ENCODE data around the gene RMP24.
A peak's percentile ranks its signal among the peaks of the same experiment; 100 is the strongest.
"Not testable (repeated sequence)": the region's sequence is repeated elsewhere in the genome, so short reads cannot be mapped to it uniquely, and the experiment has no call there.

Gene RMP24

DNA sequence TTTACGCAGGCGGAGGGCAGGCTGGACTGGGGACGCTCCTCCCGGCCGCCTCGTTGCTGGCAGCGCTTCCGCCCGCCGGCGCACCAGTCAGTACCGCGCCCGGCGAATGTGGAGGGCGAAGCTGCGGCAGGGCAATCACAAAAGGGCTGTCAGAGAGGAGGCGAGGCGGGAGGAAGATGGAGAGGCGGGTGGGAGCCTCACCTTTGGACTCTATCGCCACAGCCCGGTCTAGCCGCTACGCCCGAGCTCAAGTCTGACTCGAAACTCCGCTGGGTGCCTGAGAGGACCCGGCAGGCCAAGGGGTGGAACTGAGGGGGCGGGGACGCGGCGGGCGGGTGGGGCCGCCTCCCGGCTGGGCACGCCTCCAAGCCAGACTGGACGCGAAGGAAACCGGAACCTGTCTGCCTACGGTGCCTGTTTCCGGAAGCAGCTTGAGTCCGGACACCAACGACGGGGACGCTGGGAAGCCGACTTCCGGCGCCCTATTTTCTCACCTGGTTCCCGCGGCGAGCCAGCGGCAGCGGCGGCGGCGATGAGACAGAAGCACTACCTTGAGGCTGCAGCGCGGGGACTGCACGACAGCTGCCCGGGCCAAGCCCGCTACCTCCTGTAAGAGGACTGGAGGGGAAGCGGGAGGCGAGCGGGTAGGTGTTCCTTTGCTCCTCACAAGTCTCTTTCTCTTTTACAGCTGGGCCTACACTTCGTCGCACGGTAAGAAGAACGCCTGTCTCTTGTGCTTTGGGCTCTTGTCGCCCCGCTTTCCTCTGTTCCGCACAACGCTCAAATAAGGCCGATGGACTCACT lies at the start of gene RMP24:
Gene RMP24 (plus strand): TSS at position 483 of the 804 bp plus-strand sequence.
- DNase-seq = peak; percentile 98

DNA sequence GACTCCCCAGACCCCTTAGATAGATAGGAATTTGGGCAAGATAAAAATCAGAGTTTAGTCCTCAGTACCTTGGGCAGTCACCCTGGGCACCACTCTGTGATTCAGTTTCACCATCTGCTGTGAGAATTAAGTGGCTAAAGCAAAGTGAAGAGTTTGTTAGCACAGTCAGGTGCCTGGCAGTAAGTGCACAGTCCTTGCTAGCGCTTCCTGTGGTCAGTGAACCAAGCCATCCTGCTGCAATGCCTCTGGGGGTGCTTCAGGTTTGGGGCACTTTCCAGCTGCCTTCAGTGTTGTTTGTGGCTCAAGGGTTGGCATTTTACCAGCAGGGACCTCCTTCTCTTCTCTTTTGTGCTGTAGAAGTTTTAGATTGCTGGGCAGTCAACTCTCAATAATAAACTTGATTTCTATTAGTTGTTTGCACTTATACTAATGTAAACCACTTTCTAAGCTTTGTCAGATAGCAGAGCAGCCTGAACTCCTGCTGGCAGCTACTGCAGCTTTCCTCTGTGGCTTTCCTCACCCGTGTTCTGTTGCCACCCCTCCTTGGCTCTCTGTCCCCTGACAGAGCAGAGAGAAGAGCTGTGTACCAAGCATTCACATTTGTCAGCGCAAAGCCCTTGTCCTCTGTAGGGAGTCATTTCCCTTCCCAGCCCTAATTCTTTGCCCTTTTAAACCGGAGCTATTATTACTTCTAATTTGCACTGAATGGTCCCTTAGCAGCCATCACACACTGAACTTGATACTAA lies 48.4 kb upstream of the RMP24 start:
- no peak for DNase-seq

DNA sequence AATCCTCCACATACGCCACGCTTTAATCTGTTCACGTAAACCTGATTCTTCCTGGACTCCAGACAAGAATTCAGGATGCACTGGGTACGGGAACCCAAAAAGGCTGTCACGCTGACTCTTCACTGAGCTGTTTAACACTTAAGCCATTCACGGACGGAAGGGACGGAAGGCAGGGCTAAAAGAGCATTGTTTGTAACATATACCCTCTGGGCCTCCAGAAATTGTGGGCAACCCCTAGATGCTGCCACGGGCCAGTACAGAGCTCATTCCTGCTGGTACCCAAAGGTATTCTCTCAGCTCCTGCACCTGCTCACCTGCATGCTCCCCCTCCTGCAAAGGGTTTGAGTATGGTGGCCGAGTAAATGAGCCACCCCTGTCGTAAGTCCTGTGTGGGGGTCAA lies 45.6 kb upstream of the RMP24 start:
- no peak for DNase-seq

DNA sequence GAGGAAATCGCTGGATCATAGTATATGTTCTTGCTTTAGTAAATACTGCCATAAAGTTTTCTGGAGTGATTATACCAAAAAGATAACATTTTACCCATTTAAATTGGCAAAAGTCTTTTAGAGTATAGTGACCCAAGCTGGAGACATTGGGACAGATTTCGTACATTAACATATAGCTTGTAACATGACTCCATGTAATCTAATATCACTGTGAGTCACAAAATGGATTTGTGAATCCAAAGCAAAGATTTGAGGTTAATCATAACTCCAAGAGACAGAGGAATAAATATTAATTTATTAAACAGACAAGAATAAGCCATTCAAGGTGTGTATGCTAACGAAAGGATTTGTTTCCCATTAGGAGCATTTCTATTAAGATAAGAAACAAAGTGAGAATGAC lies 45.0 kb upstream of the RMP24 start:
- no peak for DNase-seq

DNA sequence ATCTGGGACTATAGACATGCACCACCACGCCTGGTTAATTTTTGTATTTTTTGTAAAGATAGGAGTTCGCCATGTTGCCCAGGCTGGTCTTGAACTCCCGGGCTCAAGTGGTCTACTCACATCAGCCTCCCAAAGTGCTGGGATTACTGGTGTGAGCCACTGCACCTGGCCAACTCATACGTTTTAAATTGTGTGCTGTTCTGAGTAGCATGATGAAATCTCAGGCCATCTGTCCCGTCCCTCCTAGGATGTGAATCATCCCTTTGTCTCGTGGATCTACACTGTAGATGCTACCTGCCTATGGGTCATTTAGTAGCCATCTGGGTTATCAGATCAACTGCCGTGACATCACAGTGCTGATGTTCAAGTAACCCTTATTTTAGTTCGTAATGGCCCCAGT lies 38.5 kb upstream of the RMP24 start:
- no peak for DNase-seq

DNA sequence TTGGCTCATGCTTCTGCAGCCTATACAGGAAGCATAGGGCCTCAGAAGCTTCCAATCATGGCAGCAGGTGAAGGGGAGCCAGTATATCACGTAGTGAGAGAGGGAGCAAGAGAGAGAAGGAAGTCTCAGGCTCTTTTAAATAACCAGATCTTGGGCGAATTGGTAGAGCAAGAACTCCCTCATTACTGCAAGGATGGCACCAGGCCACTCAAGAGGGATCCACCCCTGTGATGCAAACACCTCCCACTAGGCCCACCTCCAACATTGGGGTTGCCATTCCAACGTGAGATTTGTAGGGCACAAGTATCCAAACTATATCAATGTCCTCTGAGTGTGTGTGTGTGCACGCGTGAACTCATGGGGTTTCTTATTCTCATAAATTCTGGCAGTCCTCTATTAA lies 37.6 kb upstream of the RMP24 start:
- DNase-seq = no peak

DNA sequence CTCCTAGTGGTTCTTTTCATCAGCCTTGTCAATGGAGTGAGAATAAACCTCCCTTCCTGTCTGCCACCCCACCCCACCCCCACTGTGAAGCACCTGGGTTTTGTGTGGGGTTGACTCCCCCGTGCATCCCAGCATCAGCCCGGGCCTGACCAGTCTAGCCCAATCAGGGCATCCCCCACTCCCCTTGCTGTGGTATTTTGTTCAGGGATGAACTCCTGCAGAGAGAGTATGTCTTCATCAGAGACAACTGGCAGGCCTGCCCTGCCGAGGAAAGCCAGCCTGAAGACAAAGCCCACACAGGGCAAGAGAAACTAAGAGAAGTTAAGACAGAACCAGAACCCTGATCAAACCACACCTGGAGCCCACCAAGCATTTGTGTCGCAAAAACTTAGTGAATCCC lies 36.7 kb upstream of the RMP24 start:
- no peak for DNase-seq

DNA sequence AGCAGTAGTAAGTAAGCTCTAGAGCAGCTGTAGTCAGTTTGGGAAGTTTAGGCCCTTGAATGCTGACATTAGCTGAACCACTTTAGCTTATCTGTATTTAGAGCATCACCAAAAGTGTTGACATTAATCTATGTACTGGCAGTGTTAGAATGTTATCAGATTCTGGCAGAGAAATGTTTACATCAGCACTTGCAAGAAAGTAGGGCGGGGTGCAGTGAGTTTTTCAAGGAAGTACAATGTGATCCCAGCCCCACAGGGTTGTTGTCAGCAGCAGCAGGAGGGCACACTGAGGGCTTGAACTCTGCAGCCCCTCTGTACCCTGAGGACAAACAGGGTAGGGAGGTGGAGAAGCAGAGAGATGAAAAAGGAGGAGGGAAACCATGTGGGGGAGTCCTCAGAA lies 35.5 kb upstream of the RMP24 start:
- no peak for DNase-seq

DNA sequence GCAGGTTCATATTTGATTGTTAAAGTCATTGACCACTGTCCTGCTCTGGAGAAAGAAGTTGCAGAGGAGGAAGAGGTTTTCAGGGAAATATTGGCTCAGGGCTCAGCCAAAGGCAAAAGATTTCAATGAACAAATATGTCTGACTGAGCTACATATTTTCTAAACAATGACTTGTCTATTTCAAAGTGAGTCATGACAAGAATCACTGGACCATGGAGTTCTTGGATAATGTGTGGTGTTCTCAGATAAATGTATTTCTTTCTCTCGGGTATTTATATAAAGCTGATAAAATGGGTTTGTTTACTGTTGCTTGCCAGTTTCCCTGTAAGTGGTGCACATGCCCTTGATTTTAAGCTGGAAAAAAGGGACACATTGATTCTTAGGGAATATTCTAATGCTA lies 34.3 kb upstream of the RMP24 start:
- no peak for DNase-seq

DNA sequence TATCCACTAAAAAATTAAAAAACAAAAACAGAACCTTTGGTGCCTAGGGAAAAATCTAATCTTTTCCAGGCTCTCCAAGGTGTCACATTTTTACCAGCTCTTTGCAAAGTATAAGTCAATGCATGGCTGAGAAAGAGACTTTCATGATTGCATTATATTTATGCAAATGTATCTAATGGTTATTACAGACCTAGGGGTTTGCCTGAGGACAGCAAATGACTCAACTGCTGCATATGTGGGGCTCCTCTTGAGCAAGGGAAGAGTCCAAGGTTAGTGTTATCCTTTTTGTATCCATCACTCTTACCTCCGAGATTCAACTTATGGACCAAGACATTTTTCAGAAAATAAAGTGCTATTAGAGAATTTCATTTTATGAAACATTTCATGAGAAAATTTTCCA lies 33.9 kb upstream of the RMP24 start:
- DNase-seq = no peak

DNA sequence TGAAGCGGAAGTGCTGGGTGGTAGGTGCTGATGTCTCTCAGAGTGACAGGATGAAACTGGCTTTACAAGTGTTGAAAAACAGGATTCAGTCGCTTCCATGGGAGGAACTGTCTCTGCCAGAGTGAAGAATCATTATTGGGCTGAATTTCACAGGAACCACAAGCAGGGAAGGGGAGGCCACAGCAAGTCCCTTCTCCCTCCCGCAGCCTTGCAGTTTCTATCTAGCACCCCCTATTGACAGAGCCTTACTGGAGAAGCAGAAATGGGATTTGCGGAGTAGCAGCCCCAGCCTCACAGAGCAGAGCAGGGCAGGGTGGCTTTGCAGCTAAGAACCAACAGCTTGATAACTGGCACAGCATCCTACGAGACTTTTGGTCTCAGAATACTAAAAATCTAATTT lies 33.3 kb upstream of the RMP24 start:
- DNase-seq = no peak

DNA sequence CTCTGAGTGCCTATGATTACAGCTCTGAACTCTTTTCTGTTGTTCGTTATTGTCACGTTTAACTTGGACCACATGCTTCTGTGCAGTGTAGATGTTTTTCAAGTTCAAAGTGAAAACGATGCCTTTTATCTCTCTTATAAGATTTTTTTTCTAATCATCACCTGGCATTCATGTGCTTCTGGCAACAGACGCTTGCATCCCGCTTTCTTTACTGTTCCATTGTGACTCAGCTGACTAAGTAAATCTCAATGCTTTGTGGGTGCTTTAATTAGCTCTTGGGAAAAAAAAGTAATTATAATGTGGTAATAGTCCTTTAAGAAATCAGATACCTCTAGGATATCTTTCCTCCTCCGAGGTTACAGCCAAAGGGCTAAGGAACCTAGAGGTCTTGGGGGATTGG lies 31.2 kb upstream of the RMP24 start:
- no peak for DNase-seq

DNA sequence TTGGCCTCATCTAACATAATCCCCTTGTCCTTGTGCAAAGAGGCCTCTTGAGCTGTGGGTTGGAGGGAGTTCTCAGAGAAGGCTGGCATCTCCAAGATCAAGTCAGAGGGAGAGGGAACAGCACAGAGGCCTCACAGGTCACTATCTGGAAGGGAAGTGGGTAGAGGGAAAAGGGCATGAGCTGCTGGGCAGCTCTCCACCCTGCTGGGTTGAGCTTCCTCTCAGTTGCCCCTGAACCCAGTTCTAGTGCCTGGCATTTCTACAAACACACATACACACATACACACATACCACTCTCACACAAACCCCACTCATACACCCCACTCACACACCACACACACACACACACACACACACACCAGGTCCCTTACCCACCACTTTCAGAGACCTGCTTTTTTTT lies 30.3 kb upstream of the RMP24 start:
- DNase-seq = no peak

DNA sequence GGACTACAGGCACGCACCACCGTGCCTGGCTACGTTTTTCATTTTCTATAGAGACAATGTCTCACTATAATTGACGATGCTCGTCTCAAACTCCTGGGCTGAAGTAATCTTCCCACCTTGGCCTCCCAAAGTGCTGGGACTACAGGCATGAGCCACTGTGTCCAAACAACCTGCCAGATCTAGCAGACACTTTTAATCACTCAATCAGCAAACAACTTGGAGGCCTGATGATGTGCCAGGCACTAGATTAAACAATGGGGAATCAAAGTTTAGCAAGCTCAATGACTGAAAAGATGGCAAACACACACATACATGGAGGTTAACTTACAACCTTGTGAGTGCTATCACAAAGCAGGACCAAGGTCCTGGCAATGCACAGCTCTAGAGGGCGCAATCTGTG lies 29.8 kb upstream of the RMP24 start:
- DNase-seq = no peak

DNA sequence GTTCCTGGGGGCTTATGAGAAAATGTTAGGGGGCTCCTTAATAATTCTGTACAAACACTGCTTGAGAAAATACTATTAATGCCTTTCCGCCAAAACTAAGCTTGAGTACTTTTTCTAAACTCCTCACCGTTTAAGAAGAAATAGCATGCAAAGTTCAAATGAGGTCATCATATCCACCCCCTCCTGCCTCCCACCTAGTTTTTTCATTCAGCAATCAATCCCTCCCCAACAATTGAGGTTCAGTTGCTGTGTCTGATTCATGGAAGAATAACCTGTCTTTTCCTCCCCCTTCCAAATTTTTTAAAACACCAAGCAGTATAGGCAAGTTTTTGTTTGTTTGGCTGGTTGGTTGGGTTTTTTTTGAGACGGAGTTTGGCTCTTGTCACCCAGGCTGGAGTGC lies 24.4 kb upstream of the RMP24 start:
- no peak for DNase-seq

DNA sequence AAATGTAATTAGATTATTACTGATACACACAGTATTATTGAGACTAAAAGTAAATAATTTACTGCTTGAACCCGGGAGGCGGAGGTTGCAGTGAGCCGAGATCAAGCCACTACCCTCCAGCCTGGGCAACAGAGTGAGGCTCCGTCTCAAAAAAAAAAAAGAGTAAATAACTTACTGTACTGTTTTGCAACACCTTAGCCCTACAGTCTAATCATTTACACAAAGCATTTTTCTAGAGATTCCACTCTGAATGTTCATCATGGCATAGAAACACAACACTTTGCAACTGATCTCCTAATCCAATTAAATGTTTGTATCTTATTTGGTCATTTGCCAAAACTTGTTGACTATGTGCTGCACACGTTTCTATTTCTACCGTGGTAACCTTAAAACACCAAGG lies 23.4 kb upstream of the RMP24 start:
- no peak for DNase-seq

DNA sequence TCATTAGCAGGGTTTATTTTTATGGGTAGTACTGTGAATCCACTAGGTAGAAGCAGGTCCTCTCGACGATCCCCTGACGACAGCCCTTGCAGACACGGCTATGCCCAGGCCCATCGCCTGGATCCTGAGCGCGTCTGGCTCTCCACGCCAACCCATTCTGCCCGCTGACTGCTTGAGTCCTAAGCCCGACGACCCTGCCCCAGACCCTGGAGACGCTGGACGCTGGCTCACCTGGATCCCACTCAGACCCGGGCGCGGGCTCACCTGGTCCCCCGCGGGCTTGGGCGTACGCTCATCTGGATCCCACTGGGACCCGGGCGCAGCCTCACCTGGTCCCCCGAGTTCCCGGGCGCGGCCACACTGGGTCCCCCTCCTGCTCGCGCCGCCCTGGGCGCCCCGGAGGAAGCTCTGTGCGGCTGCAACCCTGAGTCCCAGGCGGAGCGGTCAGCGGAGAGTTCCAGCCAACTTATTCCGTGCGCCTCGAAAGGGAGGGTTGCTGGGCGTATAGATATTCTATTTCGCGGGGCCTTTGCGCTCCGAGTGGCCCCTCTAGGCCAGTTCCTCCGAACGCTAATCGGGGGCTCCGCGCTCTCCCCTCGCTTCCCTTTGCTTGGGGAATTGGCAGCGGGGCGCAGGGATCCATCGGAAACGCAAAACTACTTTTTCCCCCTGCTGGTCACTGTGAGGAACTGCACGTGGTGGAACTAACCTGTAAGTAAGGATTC lies 22.4 kb upstream of the RMP24 start:
- peak; percentile 86 for DNase-seq

DNA sequence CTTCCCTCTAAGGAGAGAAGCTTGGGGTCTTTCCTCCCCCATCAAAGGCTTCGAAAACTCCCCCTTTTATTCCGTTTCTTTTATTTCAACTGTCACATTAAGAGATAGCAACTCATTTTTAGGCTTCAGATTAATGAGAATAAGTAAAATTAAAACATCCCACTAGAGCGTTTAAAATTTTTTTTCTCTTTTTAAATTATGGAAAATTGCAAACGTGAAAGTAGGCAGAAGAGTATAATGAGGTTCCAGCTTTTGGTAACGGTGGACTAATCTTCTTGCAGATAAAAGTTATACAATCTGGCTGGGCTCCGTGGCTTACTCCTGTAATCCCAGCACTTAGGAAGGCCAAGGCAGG lies 21.9 kb upstream of the RMP24 start:
- no peak for DNase-seq

DNA sequence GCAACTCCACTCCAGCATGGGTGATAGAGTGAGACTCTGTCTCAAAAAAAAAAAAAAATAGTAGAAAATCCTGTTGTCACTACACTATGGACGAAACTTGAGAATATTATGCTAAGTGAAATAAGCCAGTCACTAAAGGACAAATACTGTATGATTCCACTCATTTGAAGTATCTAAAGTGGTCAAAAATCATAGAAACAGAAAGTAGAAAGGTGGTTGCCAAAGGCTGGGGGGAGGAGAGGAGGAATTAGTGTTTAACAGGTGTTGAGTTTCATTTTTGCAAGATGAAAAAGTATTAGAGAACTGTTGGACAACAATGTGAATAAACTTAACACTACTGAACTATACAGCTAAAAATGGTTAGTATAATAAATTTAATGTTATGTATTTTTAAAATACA lies 18.8 kb upstream of the RMP24 start:
- no peak for DNase-seq

DNA sequence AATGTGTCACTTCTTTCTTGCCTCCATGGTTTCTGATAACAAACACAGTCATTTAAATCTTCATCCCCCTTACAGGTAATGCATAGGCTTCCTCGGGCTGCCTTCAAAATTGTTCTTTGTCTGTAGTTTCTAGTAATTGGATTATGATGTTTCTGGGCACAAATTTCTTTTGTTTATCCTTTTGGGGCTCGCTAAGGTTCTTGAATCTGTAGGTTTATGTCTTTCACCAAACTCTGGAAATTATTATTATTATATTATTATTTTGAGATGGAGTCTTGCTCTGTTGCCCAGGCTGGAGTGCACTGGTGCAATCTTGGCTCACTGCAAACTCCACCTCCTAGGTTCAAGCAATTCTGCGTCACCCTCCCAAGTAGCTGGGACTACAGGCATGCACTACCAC lies 16.3 kb upstream of the RMP24 start:
- DNase-seq = no peak

DNA sequence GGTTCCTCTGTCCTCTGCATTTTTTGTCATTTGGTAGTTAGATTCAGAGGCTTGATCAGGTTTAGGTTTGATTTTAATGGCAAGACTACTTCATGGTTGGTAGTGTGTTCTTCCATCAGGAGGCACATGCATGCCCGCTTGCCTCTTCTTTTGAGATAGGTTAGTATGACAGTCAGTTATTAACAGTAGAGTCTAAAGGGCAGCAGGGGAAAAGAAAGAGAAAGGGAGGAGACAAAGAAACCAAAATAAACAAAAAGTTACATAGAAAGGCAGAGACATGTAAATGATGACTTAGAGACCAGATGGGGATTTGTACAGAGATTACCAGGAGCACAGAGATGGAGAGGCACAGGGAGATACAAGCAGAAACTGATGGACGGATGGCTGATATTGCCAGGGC lies 10.2 kb upstream of the RMP24 start:
- no peak for DNase-seq

DNA sequence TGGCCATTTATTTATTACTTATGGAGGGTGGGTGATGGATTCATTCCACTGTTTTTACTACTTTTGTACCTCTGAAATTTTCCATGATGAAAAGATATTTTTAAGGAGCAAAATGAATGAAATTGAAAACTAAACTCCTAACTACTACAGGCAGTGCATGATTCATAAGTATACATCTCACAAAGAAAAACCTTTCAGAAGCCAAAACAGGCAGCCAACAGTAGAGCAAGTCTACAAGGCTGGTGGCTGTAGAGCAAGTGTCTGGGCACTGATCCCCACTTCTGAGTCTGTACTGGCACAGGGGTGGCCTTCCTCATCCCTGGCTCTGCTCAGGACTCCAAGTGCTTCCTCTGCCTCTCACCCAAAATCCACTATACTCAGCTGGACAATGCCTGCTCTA lies 8.2 kb upstream of the RMP24 start:
- no peak for DNase-seq

DNA sequence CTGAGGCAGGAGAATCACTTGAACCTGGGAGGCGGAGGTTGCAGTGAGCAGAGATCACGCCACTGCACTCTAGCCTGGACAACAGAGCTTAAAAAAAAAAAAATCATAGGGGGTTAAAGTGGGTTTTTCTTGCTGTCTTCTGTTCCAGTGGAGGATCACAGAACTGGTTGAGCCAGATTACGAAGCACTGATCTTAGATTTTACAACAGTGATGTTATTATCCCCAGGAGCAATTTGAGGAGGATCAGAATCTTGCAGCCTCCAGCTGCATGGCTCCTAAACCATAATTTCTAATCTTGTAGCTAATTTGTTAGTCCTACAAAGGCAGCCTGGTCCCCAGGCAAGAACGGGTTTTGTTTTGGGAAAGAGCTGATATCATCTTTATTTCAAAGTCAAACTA lies 4.6 kb upstream of the RMP24 start:
- not testable (repeated sequence) for DNase-seq
